HepG2 (cell line): ENCODE measurements around the gene CDK10. TPM values are rescaled to one million over a fixed set of nuclear protein-coding genes. Genes with fewer than 3 reads are reported as not detected.

ENCODE experiments used
- ATF6 ChIP-seq: sonication (generic); formaldehyde crosslinking; conservative IDR thresholded peaks from 2 replicates; pipeline ENCODE4 v1.4.0; 2020; ENCODE audit warnings: missing genetic modification reagents
- HOXA5 ChIP-seq: sonication (generic); formaldehyde crosslinking; IDR thresholded peaks from 2 replicates; pipeline ENCODE4 v1.4.0; 2020; ENCODE audit warnings: missing genetic modification reagents
- IKZF1 ChIP-seq: fragments of 450-650 bp; IDR thresholded peaks from 2 replicates; pipeline ENCODE4 v1.7.1; 2016
- KLF6 ChIP-seq: IDR thresholded peaks from 2 replicates; pipeline ENCODE4 v1.8.0; 2016; ENCODE audit warnings: missing biosample characterization, missing genetic modification reagents
- LCORL ChIP-seq, 2 experiments: fragments of 450-650 bp in 1 of 2; sonication (generic) in 1 of 2; formaldehyde crosslinking in 1 of 2; IDR thresholded peaks; 2 replicates each; pipeline versions ENCODE4 v1.5.0 to v1.6.1; 2017 to 2020; ENCODE audit warnings: antibody characterized with exemption in 1 of 2, missing genetic modification reagents in 1 of 2
- MAFF ChIP-seq: IDR thresholded peaks from 2 replicates; pipeline ENCODE4 v1.6.1; 2011; ENCODE audit warnings: low read depth, low read length, improper control_type of control experiment
- NFATC3 ChIP-seq: sonication (generic); formaldehyde crosslinking; IDR thresholded peaks from 2 replicates; pipeline ENCODE4 v1.5.1; 2020; ENCODE audit warnings: mild to moderate bottlenecking, missing genetic modification reagents
- PHF5A ChIP-seq: IDR thresholded peaks from one replicate; pipeline ENCODE4 v1.6.1; 2018; ENCODE audit warnings: low read depth, missing genetic modification reagents; ENCODE audit not compliant: unreplicated experiment
- RAD51 ChIP-seq: fragments of 450-650 bp; IDR thresholded peaks from 2 replicates; pipeline ENCODE4 v1.6.1; 2016; ENCODE audit warnings: borderline replicate concordance
- REPIN1 ChIP-seq: sonication (generic); formaldehyde crosslinking; IDR thresholded peaks from 2 replicates; pipeline ENCODE4 v1.8.0; 2022; ENCODE audit warnings: missing genetic modification reagents, low read depth, mild to moderate bottlenecking, borderline replicate concordance
- RXRB ChIP-seq: IDR thresholded peaks from 2 replicates; pipeline ENCODE4 v1.6.1; 2016; ENCODE audit warnings: borderline replicate concordance, missing genetic modification reagents, missing compliant biosample characterization
- SIX4 ChIP-seq: sonication (generic); formaldehyde crosslinking; IDR thresholded peaks from 2 replicates; pipeline ENCODE4 v1.4.0; 2020; ENCODE audit warnings: missing genetic modification reagents
- SP1 ChIP-seq, 2 experiments: fragments of 450-650 bp in 1 of 2; sonication (generic) in 1 of 2; formaldehyde crosslinking in 1 of 2; IDR thresholded peaks; 2 replicates each; pipeline versions ENCODE4 v1.4.0 to v1.6.1; 2016 to 2020; ENCODE audit warnings: missing genetic modification reagents in 1 of 2
- TAF1 ChIP-seq: sonication (generic); formaldehyde crosslinking; IDR thresholded peaks from 2 replicates; pipeline ENCODE4 v1.4.0; 2020; ENCODE audit warnings: missing genetic modification reagents
- TIGD3 ChIP-seq: sonication (generic); formaldehyde crosslinking; IDR thresholded peaks from 2 replicates; pipeline ENCODE4 v1.5.1; 2020; ENCODE audit warnings: mild to moderate bottlenecking, missing genetic modification reagents, borderline replicate concordance
- XRCC5 ChIP-seq: fragments of 200-400 bp; formaldehyde crosslinking; optimal IDR thresholded peaks from 2 replicates; pipeline ENCODE3; 2017; ENCODE audit warnings: mild to moderate bottlenecking, low read length
- ZFP90 ChIP-seq: sonication (generic); formaldehyde crosslinking; IDR thresholded peaks from 2 replicates; pipeline ENCODE4 v1.8.0; 2022; ENCODE audit warnings: missing genetic modification reagents, mild to moderate bottlenecking, inconsistent platforms, borderline replicate concordance
- ZNF160 ChIP-seq: sonication (generic); formaldehyde crosslinking; IDR thresholded peaks from 2 replicates; pipeline ENCODE4 v1.8.0; 2022; ENCODE audit warnings: mild to moderate bottlenecking, inconsistent platforms, missing genetic modification reagents
- ZNF337 ChIP-seq: sonication (generic); formaldehyde crosslinking; IDR thresholded peaks from 2 replicates; pipeline ENCODE4 v1.5.1; 2020; ENCODE audit warnings: missing genetic modification reagents, low read depth, mild to moderate bottlenecking, borderline replicate concordance
- ZNF776 ChIP-seq: sonication (generic); formaldehyde crosslinking; IDR thresholded peaks from 2 replicates; pipeline ENCODE4 v1.4.0; 2020; ENCODE audit warnings: mild to moderate bottlenecking, missing genetic modification reagents
- ZNF839 ChIP-seq: sonication (generic); formaldehyde crosslinking; IDR thresholded peaks from 2 replicates; pipeline ENCODE4 v1.4.0; 2020; ENCODE audit warnings: missing genetic modification reagents, mild to moderate bottlenecking, borderline replicate concordance
- polyA plus RNA-seq, 8 experiments: library from polyadenylated mRNA; depleted of rRNA in 3 of 8; stranded (reverse) in 7 of 8; unstranded in 1 of 8; fragments of >200 nt; fragmentation: Illumina TruSeq in 4 of 8; extraction: Trizol in 4 of 8; gene quantifications; 2 replicates each; pipeline versions ENCODE4 v1.2.1 to v1.2.3, GENCODE V29; 2011 to 2016; ENCODE audit warnings: low read depth in 4 of 8, missing spikeins in 1 of 8, mixed read lengths in 1 of 8; ENCODE audit not compliant: insufficient read depth in 1 of 8
- total RNA-seq, 5 experiments: library from RNA; depleted of rRNA; stranded (reverse); fragments of >200 nt; fragmentation: Illumina TruSeq; extraction: Trizol; gene quantifications; 2 replicates each; pipeline ENCODE4 v1.2.3, GENCODE V29; 2016; ENCODE audit warnings: low read depth in 1 of 5
- TF ChIP-seq, protein P1 (sequence below): sonication (generic); formaldehyde crosslinking; IDR thresholded peaks from 2 replicates; pipeline ENCODE4 v1.4.0; 2020; ENCODE audit warnings: missing genetic modification reagents
- TF ChIP-seq, protein P2 (sequence below): sonication (generic); formaldehyde crosslinking; IDR thresholded peaks from 2 replicates; pipeline ENCODE4 v1.8.0; 2022; ENCODE audit warnings: mild to moderate bottlenecking, missing genetic modification reagents; ENCODE audit not compliant: insufficient replicate concordance

Gene CDK10
- total and polyA plus RNA-seq, 2 of the 13 experiments (the other 11 are each of a cell fraction or from before 2014, with no cell fraction given), result 2.5 to 3.9 TPM

DNA sequence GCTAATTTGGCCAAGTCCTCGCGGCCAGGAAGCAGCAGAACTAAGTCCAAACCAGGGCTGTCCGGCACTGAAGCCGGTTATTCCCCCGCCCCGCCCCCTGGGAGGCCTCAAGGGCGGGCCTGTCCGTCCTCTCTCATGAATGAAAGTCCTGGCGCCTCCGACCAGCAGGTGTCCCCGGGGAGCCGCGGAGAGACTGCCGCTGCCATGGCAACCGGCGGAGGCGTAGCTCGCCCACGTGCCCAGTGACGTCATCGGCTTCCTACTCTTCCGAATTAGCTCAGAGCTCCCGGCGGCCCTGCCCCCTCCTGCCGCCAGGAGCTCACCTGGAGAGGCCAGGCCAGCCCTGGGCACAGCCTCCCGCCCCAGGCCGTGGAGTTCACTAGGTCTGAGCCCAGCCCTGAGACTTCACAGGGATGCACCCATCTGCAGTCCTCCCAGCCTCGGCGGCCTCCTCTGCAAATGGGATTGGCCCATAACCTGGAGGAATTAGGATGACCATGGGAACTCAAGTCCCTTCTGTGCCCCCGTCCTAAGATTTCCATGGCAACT, 13.7 kb downstream of the CDK10 start (continued):
- TF ChIP-seq PHF5A (CRISPR knock-in tag), result no peak
- TF ChIP-seq ZNF839, result peak; percentile 40
- TF ChIP-seq TIGD3 (CRISPR knock-in tag), result no peak
- 0 out of 2 replicates have a peak, but pooled peaks have one; percentile 57 for TF ChIP-seq ZNF160 (CRISPR knock-in tag)
- no peak for TF ChIP-seq LCORL (IDR thresholded peaks at IDR 0.05)
- peak; percentile 98 for TF ChIP-seq LCORL (CRISPR knock-in tag; IDR thresholded peaks at IDR 0.05)
- peak; percentile 77; the same call in 1 of the 2 replicates for TF ChIP-seq RXRB (CRISPR knock-in tag)
- no peak; the same call in 1 of the 2 replicates for TF ChIP-seq ZNF337 (CRISPR knock-in tag)
- peak; percentile 78; the same call in 1 of the 2 replicates for TF ChIP-seq ZFP90 (CRISPR knock-in tag)
- no peak for TF ChIP-seq SIX4 (CRISPR knock-in tag)
- TF ChIP-seq REPIN1 (CRISPR knock-in tag), result peak; percentile 80
- no peak; the same call in none of the 2 replicates for TF ChIP-seq HOXA5
- no peak for TF ChIP-seq IKZF1
- peak; percentile 50; the same call in 1 of the 2 replicates for TF ChIP-seq TAF1
- TF ChIP-seq XRCC5, result peak; percentile 97
- TF ChIP-seq MAFF, result no peak
- TF ChIP-seq, protein P1, sequence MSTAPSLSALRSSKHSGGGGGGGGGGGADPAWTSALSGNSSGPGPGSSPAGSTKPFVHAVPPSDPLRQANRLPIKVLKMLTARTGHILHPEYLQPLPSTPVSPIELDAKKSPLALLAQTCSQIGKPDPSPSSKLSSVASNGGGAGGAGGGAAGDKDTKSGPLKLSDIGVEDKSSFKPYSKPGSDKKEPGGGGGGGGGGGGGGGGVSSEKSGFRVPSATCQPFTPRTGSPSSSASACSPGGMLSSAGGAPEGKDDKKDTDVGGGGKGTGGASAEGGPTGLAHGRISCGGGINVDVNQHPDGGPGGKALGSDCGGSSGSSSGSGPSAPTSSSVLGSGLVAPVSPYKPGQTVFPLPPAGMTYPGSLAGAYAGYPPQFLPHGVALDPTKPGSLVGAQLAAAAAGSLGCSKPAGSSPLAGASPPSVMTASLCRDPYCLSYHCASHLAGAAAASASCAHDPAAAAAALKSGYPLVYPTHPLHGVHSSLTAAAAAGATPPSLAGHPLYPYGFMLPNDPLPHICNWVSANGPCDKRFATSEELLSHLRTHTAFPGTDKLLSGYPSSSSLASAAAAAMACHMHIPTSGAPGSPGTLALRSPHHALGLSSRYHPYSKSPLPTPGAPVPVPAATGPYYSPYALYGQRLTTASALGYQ (CRISPR knock-in tag), result no peak
- TF ChIP-seq, protein P2, sequence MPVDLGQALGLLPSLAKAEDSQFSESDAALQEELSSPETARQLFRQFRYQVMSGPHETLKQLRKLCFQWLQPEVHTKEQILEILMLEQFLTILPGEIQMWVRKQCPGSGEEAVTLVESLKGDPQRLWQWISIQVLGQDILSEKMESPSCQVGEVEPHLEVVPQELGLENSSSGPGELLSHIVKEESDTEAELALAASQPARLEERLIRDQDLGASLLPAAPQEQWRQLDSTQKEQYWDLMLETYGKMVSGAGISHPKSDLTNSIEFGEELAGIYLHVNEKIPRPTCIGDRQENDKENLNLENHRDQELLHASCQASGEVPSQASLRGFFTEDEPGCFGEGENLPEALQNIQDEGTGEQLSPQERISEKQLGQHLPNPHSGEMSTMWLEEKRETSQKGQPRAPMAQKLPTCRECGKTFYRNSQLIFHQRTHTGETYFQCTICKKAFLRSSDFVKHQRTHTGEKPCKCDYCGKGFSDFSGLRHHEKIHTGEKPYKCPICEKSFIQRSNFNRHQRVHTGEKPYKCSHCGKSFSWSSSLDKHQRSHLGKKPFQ, result no peak
- TF ChIP-seq NFATC3 (CRISPR knock-in tag), result no peak
- TF ChIP-seq ATF6, result no peak; the same call in 1 of the 2 replicates
- TF ChIP-seq SP1 (IDR thresholded peaks at IDR 0.05), result no peak
- peak; percentile 89 for TF ChIP-seq SP1 (CRISPR knock-in tag; IDR thresholded peaks at IDR 0.05)
- no peak for TF ChIP-seq ZNF776 (CRISPR knock-in tag)
- TF ChIP-seq RAD51, result peak; percentile 85
- TF ChIP-seq KLF6 (CRISPR knock-in tag), result peak; percentile 68; the same call in 1 of the 2 replicates
